Osteocyte (in vitro differentiated cells): ENCODE measurements around the gene STING1. TPM values are rescaled to one million over a fixed set of nuclear protein-coding genes. Genes with fewer than 3 reads are reported as not detected.
A peak's percentile ranks its signal among the peaks of the same experiment; 100 is the strongest.
"Not testable (repeated sequence)": the region's sequence is repeated elsewhere in the genome, so short reads cannot be mapped to it uniquely, and the experiment has no call there.

Source experiments
- DNase-seq: peaks from one replicate; pipeline ENCODE4 v3.0.0; 2021; ENCODE audit warnings: mixed read lengths; ENCODE audit not compliant: unreplicated experiment; ENCODE audit errors: extremely low spot score
- H3K27ac Mint-ChIP-seq: one replicate; pipeline ENCODE4 v1.8.0; 2021; ENCODE audit warnings: mild to moderate bottlenecking, mixed read lengths; ENCODE audit not compliant: unreplicated experiment
- H3K27me3 Mint-ChIP-seq: one replicate; pipeline ENCODE4 v1.8.0; 2021; ENCODE audit warnings: mixed read lengths; ENCODE audit not compliant: unreplicated experiment
- H3K36me3 Mint-ChIP-seq: one replicate; pipeline ENCODE4 v1.8.0; 2021; ENCODE audit warnings: mixed read lengths; ENCODE audit not compliant: unreplicated experiment
- H3K4me1 Mint-ChIP-seq: one replicate; pipeline ENCODE4 v1.8.0; 2021; ENCODE audit warnings: mixed read lengths; ENCODE audit not compliant: unreplicated experiment
- H3K4me3 Mint-ChIP-seq: one replicate; pipeline ENCODE4 v1.8.0; 2021; ENCODE audit warnings: mild to moderate bottlenecking, moderate library complexity, mixed read lengths; ENCODE audit not compliant: unreplicated experiment
- H3K9me3 Mint-ChIP-seq: one replicate; pipeline ENCODE4 v1.8.0; 2021; ENCODE audit warnings: mixed read lengths; ENCODE audit not compliant: unreplicated experiment
- total RNA-seq: library from RNA; stranded (reverse); gene quantifications from 2 replicates; pipeline ENCODE4 v1.2.1, GENCODE V29; 2021
- TF ChIP-seq, protein P1 (sequence below): fragments of 200-600 bp; sonication (generic); IDR thresholded peaks from 2 replicates; pipeline ENCODE4 v1.5.0; 2021; ENCODE audit warnings: antibody characterized with exemption, mild to moderate bottlenecking, moderate library complexity

STING1 gene
- total RNA-seq, 1 donor from 2014 or later = 61.6 TPM

DNA sequence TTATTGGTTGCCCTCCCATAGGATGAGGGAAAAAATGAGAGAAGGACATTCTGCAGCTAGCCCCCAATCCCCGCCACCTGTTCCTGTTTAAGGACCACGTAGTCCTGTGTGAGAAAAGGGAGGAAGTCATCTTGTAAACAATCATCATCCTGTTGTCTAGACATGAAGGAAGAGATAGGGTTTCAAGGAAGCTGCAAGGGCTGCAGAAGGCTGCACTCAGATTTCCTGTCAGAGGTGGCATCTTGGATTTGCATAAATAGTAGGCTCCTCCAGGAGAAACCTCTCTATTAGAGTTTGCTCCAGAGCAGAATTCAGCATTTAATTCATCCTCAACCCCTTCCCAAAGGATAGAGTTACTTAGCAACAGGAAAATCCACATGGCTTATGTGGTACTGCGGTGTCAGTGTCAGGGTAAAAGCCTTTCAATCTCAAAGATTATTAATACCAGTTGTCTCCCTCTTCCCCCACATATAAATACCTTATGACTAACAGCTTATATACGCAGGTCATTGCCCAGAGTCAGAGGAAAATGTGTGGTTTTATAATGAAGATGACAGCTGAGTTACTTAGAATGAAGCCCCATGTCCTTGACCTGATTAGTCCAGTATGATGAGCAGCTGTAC is 38.6 kb downstream of the STING1 start:
- Mint-ChIP-seq H3K4me3 (no peak overlapping the region), H3K9me3 (no peaks in the 10 kb centered on the region), H3K27me3 (no peaks in the 10 kb centered on the region), H3K27ac (peak overlapping the region; percentile 81), H3K36me3 (no peaks in the 10 kb centered on the region), H3K4me1 (peaks cover 43% of the 10 kb centered on the region)
- no peak for DNase-seq
- TF ChIP-seq, protein P1, sequence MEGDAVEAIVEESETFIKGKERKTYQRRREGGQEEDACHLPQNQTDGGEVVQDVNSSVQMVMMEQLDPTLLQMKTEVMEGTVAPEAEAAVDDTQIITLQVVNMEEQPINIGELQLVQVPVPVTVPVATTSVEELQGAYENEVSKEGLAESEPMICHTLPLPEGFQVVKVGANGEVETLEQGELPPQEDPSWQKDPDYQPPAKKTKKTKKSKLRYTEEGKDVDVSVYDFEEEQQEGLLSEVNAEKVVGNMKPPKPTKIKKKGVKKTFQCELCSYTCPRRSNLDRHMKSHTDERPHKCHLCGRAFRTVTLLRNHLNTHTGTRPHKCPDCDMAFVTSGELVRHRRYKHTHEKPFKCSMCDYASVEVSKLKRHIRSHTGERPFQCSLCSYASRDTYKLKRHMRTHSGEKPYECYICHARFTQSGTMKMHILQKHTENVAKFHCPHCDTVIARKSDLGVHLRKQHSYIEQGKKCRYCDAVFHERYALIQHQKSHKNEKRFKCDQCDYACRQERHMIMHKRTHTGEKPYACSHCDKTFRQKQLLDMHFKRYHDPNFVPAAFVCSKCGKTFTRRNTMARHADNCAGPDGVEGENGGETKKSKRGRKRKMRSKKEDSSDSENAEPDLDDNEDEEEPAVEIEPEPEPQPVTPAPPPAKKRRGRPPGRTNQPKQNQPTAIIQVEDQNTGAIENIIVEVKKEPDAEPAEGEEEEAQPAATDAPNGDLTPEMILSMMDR = no peak

DNA sequence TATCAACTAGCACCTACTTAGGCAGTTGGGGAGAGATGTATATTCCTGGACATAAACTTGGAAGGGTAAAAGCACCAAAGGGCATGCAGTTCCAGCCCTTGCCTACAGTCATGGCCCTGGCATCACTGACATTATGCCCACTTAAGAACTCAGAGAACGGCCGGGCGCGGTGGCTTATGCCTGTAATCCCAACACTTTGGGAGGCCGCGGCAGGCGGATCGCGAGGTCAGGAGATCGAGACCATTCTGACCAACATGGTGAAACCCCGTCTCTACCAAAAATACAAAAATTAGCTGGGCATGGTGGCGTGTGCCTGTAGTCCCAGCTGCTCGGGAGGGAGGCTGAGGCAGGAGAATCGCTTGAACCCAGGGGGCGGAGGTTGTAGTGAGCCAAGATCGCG is 42.1 kb downstream of the STING1 start:
- not testable (repeated sequence) for DNase-seq, H3K27me3 Mint-ChIP-seq, H3K4me3 Mint-ChIP-seq, H3K9me3 Mint-ChIP-seq, H3K27ac Mint-ChIP-seq
- Mint-ChIP-seq H3K36me3 (peaks cover 12% of the 10 kb centered on the region), H3K4me1 (peaks cover 42% of the 10 kb centered on the region)

DNA sequence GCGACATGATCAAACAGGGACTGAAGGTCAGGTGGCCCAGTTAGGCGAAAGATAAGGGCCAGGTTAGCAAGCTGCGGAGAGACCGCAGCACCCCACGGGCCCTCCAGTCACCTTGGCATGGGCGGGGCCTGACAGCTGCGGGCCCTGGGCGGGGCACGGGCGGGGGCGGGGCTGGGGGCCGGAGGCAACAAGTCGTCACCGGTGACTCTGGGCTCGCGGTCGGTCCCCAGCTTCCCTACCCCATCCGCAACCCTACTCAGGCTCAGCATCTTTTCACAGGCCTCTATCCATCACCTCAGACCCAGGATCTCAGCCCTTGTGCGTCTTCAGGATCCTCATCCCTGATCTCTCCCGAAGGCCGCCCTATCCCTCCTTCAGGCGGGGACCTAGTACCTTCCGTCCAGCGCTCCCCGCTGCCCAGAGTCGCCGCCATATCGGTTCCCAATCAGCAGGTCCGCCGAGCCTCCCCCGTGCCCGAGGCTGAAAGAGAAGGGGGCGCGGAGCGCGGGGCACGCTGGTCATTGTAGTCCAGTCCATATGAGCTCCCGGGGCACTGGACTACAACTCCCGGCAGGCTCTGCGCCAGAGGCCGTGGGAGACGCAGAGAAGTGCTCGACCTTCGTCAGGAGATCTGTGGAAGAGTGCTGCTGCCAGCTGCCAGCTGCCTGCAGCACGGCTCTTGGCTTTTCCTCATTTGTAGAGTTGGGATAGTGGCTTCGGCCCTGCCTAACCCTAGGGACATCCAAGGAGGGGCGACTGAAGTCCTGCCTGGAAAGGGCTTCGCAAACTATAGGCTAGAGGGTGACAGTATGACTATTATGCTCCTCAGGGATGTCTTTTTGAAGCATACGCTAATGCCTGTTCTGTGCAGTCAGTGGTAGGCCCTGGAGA is 43.3 kb downstream of the STING1 start, which contains the start of gene DNAJC18:
Gene DNAJC18 (minus strand): TSS at position 513 of the 891 bp plus-strand sequence. CDS start 80 bp downstream, at position 433.
- peaks cover 17% of the 10 kb centered on the region for H3K36me3 Mint-ChIP-seq
- H3K9me3 Mint-ChIP-seq = no peaks in the 10 kb centered on the region
- peak within 1 kb of the TSS; percentile 98 for H3K4me3 Mint-ChIP-seq
- peak; percentile 96 for DNase-seq
- peaks cover 31% of the 10 kb centered on the region for H3K4me1 Mint-ChIP-seq
- H3K27ac Mint-ChIP-seq = peak within 1 kb of the TSS; percentile 95
- no peaks in the 10 kb centered on the region for H3K27me3 Mint-ChIP-seq
- TF ChIP-seq, protein P1 = no peak

DNA sequence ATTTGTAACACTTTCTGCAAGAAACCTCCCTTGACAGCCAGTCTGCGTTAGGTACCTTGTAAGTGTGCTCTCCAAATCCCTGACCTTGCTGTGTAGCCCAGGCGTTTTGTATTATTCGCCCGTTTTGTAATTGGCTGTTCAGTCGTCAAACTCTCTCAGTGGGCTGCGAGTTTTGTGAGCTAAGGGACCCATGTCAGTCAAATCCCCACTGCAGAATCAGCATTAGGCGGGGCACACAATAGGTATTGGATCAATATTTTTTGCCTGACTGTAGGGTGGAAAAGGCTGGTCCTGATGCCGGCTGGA is 43.9 kb downstream of the STING1 start:
- H3K27ac Mint-ChIP-seq = peak overlapping the region; percentile 39
- no peak for DNase-seq
- TF ChIP-seq, protein P1 = no peak
- peaks cover 17% of the 10 kb centered on the region for H3K36me3 Mint-ChIP-seq
- H3K4me1 Mint-ChIP-seq = peaks cover 25% of the 10 kb centered on the region
- H3K9me3 Mint-ChIP-seq = no peaks in the 10 kb centered on the region
- peak overlapping the region; percentile 98 for H3K4me3 Mint-ChIP-seq
- no peaks in the 10 kb centered on the region for H3K27me3 Mint-ChIP-seq

DNA sequence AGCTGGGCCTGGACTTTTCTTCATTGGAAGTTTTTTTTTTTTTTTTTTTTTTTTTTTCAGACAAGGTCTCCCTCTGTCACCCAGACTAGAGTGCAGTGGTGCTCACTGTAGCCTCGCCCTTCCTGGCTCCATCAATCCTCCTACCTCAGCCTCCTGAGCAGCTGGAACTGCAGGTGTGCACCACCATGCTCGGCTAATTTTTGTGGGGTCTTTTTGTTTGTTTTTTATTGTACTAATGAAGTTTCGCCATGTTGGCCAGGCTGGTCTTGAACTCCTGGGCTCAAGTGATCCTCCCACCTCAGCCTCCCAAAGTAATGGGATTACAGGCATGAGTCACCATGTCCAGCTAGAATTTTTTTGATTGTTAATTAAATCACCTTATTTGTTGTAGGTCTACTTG is 46.9 kb downstream of the STING1 start:
- DNase-seq = no peak
- H3K4me3 Mint-ChIP-seq = no peak overlapping the region
- peaks cover 22% of the 10 kb centered on the region for H3K36me3 Mint-ChIP-seq
- H3K27me3 Mint-ChIP-seq = no peaks in the 10 kb centered on the region
- peaks cover 18% of the 10 kb centered on the region for H3K4me1 Mint-ChIP-seq
- H3K9me3 Mint-ChIP-seq = no peaks in the 10 kb centered on the region
- no peak overlapping the region for H3K27ac Mint-ChIP-seq
- TF ChIP-seq, protein P1 = no peak
